GM11168 (cell line): ENCODE data around the gene DMXL2.
"Not testable (repeated sequence)": the region's sequence is repeated elsewhere in the genome, so short reads cannot be mapped to it uniquely, and the experiment has no call there.

Experiments
- in situ Hi-C: fragments of 300-500 bp; cut with MboI; formaldehyde crosslinking; loops from one replicate; pipeline ENCODE4 v1.12.0; 2022; ENCODE audit warnings: low sequenced_read_pairs; ENCODE audit not compliant: unreplicated experiment

Gene DMXL2, protein sequence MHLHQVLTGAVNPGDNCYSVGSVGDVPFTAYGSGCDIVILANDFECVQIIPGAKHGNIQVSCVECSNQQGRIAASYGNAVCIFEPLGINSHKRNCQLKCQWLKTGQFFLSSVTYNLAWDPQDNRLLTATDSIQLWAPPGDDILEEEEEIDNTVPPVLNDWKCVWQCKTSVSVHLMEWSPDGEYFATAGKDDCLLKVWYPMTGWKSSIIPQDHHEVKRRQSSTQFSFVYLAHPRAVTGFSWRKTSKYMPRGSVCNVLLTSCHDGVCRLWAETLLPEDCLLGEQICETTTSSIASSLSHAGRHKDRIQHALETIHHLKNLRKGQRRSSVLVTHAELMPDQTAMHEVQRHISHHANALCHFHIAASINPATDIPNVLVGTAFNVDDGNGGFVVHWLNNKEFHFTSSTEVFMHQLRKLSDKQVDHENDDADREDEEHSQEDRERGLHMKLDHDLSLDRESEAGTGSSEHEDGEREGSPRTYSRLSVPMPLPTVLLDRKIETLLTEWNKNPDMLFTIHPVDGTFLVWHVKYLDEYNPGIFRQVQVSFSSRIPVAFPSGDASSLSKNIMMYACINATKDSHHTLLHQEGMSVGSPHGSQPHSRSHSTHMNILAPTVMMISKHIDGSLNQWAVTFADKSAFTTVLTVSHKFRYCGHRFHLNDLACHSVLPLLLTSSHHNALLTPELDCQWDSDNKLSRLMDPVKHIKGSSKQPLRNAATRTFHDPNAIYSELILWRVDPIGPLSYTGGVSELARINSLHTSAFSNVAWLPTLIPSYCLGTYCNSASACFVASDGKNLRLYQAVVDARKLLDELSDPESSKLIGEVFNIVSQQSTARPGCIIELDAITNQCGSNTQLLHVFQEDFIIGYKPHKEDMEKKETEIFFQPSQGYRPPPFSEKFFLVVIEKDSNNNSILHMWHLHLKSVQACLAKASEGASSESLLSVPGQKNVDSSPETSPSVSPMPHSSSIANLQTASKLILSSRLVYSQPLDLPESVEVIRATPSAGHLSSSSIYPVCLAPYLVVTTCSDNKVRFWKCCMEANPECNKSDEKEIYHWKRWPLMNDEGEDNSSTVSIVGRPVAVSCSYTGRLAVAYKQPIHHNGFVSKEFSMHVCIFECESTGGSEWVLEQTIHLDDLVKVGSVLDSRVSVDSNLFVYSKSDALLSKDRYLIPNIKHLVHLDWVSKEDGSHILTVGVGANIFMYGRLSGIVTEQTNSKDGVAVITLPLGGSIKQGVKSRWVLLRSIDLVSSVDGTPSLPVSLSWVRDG (N-terminal part only)

DNA sequence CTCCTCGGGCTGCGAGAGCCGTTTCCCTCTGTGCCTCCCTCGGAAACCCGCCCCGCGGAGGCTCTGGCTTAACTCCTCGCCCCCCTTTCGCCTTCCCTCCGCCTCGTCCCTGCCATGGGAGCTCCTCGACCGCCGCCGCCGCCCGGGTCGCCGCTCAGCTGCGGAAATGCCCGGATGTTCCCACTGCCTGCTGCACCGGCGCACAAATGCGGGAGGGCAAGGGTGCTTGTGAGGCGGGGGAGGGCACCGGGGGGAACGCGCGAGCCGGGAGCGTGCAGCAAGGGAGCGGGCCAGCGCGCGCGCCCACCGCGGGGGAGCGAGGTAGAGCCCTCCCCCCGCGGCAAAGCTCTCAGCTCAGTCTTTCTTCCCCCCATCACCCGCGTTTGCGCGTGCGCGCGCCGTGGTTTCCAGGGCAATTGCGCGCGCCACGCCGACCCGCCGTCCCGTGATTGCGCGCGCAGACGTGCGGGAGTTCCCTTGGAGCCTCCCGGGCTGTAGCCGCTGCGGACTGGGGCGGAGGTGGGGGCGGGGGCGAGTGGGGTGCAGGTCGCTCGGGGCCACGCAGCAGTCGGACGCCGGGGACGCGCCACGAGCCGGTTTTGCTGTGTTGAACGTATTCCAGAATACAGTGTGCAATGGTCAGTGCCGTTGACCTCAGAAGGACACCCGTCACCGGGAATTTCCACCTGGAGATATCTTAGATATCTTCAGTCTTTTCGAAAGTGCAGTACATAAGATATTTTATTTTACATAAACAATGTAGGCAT, at the start of gene DMXL2:
Gene DMXL2 (minus strand): TSS at position 168 of the 767 bp plus-strand sequence. CDS start 226 bp downstream, outside the sequence.
- in situ Hi-C loops = no loop called here

DNA sequence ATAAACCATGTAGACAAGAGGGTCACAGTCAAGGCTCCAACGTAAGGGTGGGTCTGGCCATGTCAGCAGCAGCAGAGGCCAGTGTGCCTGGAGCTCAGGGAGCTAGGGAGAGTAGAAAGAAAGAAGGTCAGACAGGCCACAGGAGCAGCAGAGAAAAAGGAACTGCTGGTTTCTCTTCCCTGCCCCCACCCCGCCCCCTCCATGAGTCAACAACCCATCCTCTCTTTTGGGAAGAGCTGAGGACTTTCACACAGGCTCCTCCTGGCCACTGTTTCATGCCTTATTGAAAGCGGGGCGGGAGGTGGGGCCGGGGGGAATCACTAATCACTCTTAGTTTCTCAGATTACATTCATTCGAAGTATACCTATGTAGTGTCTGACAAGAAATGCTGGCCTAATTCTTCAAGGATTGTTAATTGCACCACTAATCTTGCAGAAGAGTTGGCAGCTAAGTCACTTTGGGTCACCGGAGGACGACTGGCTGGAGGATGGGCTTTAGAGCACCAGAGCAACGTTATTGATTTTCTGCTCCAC, 49.6 kb upstream of the DMXL2 start:
- in situ Hi-C loops = no loop called here

DNA sequence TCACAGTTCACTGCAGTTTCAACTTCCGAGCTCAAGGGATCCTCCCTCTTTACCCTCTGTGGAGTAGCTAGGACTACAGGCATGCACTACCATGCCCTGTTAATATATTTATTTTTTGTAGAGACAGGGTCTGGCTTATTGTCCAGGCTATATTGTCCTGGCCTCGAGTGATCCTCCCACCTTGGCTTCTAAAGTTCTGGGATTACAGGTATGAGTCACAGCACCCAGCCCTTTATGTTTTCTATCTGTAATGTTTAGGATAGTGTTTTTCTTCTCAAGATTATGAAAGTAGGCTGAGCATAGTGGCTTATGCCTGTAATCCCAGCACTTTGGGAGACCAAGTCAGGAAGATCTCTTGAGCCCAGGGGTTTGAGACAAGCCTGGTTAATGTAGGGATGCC, 46.8 kb upstream of the DMXL2 start:
- in situ Hi-C loops = no loop called here

DNA sequence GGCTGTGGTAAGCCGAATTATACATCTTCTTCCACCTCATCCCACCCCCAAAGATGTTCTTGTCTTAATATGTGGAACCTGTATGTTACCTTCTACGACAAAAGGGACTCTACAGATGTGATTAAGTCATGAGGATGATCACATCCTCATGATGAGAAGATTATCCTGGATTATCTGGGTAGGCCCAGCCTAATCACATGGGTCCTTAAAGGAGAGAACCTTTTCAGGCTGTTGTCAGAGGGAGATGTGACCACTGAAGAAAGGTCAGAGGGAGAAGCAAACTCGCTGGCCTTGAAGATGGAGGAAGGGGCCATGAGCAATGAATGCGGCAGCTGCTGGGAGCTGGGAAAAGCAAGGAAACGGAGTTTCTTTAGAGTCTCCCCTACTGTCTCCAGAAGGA, 45.9 kb upstream of the DMXL2 start:
- in situ Hi-C loops = no loop called here

DNA sequence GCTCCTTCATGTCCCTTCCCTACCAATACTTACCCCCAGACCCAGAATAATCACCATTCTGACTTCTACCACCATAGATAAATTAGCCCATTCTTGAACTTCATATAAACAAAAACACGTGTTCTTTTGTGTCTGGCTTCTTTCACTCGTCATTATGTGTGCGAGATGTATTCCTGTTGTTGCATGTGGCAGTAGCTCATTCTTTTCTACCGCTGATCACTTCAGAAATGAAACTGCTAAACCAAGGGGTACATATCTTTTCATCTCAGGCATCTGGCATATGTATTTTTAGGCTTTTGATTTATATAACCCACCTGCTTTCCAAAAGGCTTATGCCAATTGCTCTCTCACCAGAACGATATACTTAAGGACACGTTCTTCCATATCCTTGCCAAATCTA, 44.9 kb upstream of the DMXL2 start:
- in situ Hi-C loops = no loop called here

DNA sequence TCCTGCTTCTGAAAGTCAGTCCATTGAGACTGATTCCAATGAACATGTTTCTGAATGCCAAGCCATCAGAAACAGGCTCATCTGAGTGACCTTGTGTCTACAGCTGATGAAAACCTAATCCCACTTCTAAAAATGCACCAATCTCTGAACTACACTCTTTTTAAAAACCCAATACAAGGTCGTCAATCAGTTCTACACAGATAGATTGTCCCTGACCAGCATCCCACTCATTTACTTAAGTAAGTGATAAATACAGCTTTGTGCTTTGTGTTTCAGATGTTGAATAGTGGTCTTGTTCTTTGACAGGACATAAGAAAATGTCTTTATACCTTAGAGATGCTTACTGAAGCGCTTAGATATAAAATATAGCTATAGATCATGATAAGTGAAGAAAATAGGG, 38.5 kb upstream of the DMXL2 start:
- in situ Hi-C loops = no loop called here

DNA sequence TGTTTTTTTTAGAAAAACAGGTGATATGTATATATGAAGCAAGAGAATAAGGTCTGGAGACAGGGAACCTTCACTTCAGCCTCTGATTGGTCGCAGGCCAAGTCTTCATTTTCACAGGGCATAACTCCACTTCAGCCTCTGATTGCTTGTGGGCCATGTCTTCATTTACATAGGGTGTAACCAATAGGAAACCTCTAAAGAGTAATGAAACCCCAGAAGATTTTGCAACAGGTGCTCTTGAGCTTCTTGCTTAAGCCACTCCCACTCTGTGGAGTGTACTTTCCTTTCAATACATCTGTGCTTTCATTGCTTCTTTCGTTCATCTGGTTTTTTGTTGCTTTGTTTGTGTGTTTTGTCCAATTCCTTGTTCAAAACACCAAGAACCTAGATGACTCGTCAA, 36.1 kb upstream of the DMXL2 start:
- in situ Hi-C loops = no loop called here

DNA sequence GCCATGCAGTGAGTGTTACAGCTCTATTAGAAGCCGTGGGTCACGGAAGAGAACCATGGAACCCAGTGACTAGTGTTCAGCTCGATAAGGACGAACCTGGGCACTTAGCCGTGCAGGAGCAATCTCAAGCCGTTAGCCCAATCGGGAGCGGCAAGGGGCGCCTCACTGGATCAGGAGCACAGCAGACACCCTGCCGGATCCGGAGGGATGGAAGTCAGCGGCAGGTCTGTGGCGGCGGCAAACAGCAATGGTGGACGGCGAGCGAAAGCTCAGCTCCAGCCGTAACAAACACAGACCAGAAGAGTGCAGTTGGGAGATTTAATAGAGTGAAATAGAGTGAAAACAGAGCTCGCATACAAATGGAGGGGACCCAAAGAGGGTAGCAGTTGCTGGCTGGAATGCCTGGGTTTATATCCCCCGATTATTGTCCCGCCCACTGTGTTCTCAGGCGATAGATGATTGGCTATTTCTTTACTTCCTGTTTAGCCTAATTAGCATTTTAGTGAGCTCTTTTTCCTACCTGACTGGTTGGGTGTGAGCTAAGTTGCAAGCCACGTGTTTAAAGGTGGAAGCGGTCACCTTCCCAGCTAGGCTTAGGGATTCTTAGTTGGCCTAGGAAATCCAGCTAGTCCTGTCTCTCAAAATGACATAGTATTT, 33.0 kb upstream of the DMXL2 start:
- in situ Hi-C loops = not testable (repeated sequence)

DNA sequence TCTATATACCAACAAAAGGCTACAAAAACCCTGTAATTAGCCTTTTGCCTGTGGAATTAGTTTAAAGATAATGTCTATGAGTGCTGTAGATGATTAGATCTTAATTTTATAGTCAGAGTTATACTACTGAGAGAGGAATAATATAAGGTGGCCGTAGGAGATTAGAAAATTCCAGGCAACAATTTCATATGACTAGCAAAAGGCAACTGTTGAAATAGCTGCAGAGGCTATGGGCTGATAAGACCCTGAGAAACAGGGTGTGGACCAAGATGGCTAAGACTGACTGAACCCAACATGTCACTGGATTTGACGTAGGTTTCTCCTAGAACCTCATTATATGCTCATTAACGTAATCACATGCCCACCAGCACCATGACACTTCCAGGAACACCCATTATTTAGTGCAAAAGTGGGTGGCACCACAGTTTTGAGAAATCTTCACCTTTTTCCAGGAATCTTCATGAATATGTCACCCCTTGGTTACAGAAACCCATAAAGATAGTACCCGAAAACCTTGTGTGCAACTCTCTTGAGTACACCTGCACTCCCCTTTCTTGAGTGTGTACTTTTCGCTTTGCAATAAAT, 29.6 kb upstream of the DMXL2 start:
- in situ Hi-C loops = no loop called here

DNA sequence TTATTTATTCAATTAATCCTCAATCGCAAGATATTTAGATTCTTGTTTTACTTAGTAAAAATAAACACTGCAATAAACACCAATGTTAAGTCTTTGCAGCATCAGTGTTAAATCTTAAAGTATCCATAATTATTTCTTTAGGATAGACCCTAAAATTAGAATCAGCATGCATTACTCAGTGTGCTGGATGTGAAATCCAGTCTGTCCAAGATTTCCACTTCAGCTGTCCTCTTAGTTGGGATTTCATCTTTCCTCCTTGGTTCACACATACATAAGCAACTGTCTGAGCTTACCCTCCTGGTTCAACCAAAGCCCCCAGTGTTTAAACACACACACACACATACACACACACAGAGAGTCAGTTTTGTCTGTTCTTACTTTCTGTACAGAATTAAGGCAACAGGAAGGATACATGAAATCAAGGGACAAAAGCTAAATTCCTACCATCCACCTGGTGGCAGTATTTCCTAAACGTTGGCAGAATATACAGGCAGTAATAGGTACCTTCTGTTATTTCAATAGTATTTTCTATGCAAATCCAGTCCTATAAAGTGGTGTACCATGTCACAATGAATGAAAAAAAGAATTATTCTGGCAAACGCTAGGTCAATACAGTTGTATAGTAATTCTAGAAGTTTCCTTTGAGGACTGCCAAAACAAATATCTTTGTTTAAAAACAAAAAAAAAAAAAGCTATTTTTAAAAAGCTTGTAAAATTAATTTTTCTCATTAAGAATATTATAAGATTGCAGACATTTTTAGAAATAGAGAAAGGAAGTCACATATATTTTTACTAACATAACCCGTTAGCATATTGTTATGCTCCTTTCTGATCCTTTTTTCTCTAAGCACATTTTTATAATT, 27.3 kb upstream of the DMXL2 start:
- in situ Hi-C loops = no loop called here

DNA sequence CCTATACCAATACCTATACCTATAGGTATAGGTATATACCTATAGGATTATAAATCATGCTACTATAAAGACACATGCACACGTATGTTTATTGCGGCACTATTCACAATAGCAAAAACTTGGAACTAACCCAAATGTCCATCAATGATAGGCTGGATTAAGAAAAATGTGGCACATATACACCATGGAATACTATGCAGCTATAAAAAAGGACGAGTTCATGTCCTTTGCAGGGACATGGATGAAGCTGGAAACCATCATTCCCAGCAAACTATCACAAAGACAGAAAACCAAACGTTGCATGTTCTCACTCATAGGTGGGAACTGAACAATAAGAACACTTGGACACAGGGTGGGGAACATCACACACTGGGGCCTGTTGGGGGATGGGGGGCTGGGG, 26.1 kb upstream of the DMXL2 start:
- in situ Hi-C loops = not testable (repeated sequence)

DNA sequence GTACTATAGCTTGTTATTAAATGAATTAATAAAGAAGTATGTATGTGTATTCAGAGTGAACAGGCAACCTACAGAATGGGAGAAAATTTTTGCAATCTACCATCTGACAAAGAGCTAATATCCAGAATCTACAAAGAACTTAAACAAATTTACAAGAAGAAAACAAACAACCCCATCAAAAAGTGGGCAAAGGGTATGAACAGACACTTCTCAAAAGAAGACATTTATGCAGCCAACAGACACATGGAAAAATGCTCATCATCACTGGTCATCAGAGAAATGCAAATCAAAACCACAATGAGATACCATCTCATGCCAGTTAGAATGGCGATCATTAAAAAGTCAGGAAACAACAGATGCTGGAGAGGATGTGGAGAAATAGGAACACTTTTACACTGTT, 25.5 kb upstream of the DMXL2 start:
- in situ Hi-C loops = not testable (repeated sequence)

DNA sequence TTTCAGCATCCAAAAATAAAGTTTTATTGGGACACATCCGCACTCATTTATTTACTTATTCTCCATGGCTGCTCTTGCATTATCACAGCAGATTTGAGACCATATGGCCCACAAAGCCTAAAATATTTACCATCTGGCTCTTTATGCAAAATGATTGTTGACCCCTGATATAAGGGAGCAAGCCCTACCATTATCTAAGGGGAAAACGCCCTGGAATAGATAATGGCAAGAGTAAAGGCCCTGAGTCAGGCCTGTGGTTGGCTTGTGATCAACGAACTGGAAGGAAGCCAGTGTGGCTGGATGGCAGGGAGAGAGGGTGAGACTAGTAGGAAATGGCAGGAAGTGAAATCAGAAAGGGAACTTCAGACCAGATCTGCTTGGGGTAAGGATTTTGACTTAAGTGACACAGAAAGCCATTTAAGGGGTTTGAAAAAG, 24.6 kb upstream of the DMXL2 start:
- in situ Hi-C loops = no loop called here

DNA sequence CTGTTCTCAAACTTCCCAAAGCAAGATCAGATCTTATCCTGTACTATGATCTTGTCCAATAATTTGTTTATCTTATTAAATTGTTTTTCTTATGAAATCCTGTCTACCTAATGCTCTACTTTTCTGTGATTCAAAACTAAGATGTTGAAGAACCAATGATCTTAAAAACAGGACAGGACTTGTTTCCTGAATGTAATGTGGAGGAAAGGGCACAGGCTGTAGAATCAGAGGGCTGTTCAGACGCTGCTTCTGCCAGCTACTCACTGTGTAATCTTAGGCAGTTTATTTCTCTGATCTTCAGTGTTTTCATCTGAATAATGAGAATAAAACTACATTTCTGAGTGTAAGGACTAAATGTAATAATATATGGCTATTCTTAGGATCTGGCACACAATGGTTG, 20.1 kb upstream of the DMXL2 start:
- in situ Hi-C loops = no loop called here

DNA sequence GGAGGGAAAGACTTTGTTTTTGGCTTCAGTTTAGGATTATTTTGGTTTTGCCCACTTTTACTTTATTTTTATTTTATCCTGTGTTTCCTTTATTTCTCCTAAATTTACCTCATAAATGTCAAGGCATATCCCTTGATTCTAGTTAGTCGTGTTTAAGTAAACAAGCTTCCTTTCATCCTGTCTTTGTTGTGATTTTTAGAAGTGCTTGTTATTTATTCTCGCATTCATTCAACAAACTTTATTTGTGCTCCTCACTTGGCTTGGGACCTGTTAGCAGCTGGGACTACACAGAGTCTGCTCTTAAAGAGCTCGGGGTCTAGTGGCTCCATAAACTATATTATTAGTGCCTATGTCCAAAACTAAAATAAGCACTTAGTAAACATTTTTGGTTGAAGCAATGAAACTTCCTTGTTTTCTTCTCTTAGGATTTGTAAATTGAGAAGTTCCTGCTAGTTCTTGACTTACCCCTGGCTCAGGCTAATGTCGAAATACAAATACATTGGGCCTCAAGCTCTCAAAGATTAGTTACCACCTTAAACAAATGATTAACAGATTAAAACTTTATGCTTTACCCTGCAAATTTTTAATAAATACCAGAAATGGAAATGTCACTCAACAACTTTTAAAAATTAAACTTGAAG, 19.0 kb upstream of the DMXL2 start:
- in situ Hi-C loops = no loop called here

DNA sequence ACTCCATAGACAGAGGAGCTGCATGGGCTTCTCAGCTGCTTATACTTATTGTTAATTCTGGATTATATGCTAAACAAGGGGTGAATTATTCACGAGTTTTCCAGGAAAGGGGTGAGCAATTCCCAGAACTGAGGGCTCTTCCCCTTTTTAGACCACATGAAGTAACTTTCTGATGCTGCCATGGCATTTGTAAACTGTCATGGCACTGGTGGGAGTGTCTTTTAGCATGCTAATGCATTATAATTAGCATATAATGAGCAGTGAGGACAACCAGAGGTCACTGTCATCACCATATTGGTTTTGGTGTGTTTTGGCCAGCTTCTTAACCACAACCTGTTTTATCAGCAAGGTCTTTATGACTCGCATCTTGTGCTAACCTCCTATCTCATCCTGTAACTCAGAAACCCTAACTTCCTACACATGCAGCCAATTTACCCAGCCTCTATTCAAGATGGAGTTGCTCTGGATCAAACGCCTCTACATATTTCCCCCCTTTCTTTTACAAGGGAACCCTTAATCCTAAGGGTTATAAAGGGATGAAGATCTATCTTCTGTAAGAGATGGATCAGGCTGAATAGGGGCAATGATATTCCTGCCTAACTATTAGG, 12.1 kb upstream of the DMXL2 start:
- in situ Hi-C loops = loop anchor here (5.0 kb wide), 1 partner anchor 133 kb away; no protein-coding TSS in a partner anchor

DNA sequence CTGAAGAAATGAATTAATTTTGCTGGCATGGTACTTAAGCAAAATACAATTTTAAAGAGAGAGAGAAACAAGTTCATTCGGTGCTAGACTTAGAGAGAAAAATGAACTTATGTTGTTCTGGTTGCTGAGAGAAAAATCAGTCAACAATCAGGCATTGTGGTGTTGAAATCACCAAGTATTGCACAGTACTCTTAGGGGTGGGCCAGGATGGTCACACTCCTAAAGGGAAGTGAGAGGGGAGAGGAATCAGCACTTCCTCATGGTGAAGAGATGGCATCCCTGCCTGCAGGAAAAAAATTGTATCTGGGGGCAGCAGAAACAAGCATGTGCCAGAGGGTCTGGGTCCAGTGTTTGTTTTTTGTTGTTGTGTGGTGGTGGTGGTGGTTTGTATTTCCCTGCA, 7.0 kb upstream of the DMXL2 start:
- in situ Hi-C loops = no loop called here
